H1 (cell line): ENCODE data around the gene LIMA1. TPM values are rescaled to one million over a fixed set of nuclear protein-coding genes. Genes with fewer than 3 reads are reported as not detected.

Experiments used
- CTCF ChIA-PET: fragments of 300-600 bp; sonication (Branson Sonifier 250); formaldehyde crosslinking; loops from one replicate; lab custom pipeline; 2021; ENCODE audit not compliant: partially characterized antibody; lab: Charles Lee
- POLR2A ChIA-PET: fragments of 300-600 bp; sonication (Branson Sonifier 250); formaldehyde crosslinking; loops from one replicate; lab custom pipeline; 2021; ENCODE audit warnings: inconsistent platforms; ENCODE audit not compliant: partially characterized antibody; lab: Charles Lee
- DNase-seq, 2 experiments: peaks; one replicate each; pipeline versions ENCODE4 v3.0.0 to v3.0.0-alpha.2; 2010 to 2022; ENCODE audit warnings: low spot score in 2 of 2, low read depth in 1 of 2, mixed read lengths in 1 of 2
- FAIRE-seq: peaks from 2 replicates; lab custom pipeline; 2011; peaks lifted over from hg19 to GRCh38; lab: Jason Lieb, UNC
- H2AFZ ChIP-seq: 2 replicates; pipeline ENCODE4 v1.8.1; 2012; ENCODE audit warnings: low read length, inconsistent platforms
- H2AK5ac ChIP-seq: 2 replicates; pipeline ENCODE4 v1.6.1; 2013; ENCODE audit warnings: low read depth, low read length
- H2BK120ac ChIP-seq: replicated peaks from 2 replicates; pipeline ENCODE3; 2013; ENCODE audit warnings: low read depth, low read length, inconsistent platforms
- H2BK12ac ChIP-seq: 2 replicates; pipeline ENCODE4 v1.6.1; 2013; ENCODE audit warnings: low read depth, low read length
- H2BK15ac ChIP-seq: 2 replicates; pipeline ENCODE4 v1.6.1; 2013; ENCODE audit warnings: low read length
- H2BK20ac ChIP-seq: 2 replicates; pipeline ENCODE4 v1.6.1; 2013; ENCODE audit warnings: low read length
- H2BK5ac ChIP-seq: 2 replicates; pipeline ENCODE4 v1.6.1; 2013; ENCODE audit warnings: low read depth, low read length
- H3K14ac ChIP-seq: 2 replicates; pipeline ENCODE4 v1.6.1; 2013; ENCODE audit warnings: inconsistent platforms; ENCODE audit not compliant: insufficient read length
- H3K18ac ChIP-seq: 2 replicates; pipeline ENCODE4 v1.6.1; 2013; ENCODE audit warnings: low read length; ENCODE audit errors: extremely low read depth
- H3K23ac ChIP-seq: 2 replicates; pipeline ENCODE4 v1.6.1; 2013; ENCODE audit warnings: inconsistent platforms; ENCODE audit not compliant: insufficient read length
- H3K23me2 ChIP-seq: 2 replicates; pipeline ENCODE4 v1.6.1; 2013; ENCODE audit warnings: low read depth, low read length
- H3K27ac ChIP-seq: 2 replicates; pipeline ENCODE4 v1.6.1; 2011; ENCODE audit warnings: low read depth, low read length, inconsistent platforms
- H3K27me3 ChIP-seq, 4 experiments: replicated peaks in 1 of 4; 1 replicate in 1 of 4; 2 replicates in 3 of 4; pipeline versions ENCODE4 v1.6.1 to v1.8.1; 2011 to 2013; ENCODE audit warnings: low read length in 3 of 4, mild to moderate bottlenecking in 3 of 4, inconsistent platforms in 2 of 4, mixed read lengths in 2 of 4, moderate library complexity in 1 of 4; ENCODE audit not compliant: control insufficient read depth in 3 of 4, insufficient read depth in 3 of 4; ENCODE audit errors: extremely low read depth in 1 of 4
- H3K36me3 ChIP-seq, 4 experiments: 2 replicates each; pipeline versions ENCODE4 v1.6.1 to v1.8.1; 2011 to 2013; ENCODE audit warnings: mild to moderate bottlenecking in 4 of 4, low read length in 3 of 4, moderate library complexity in 2 of 4, control low read depth in 1 of 4, inconsistent platforms in 1 of 4; ENCODE audit not compliant: insufficient read depth in 4 of 4, control insufficient read depth in 2 of 4
- H3K4ac ChIP-seq: replicated peaks from 2 replicates; pipeline ENCODE3; 2013; ENCODE audit warnings: low read length, low read depth, mixed read lengths, inconsistent platforms; ENCODE audit not compliant: insufficient read length
- H3K4me1 ChIP-seq, 4 experiments: replicated peaks in 1 of 4; 1 replicate in 1 of 4; 2 replicates in 3 of 4; pipeline versions ENCODE4 v1.6.1 to v1.8.1; 2011 to 2013; ENCODE audit warnings: low read length in 3 of 4, inconsistent platforms in 2 of 4, mixed read lengths in 1 of 4; ENCODE audit not compliant: insufficient read depth in 4 of 4, control insufficient read depth in 3 of 4
- H3K4me2 ChIP-seq, 2 experiments: 2 replicates each; pipeline versions ENCODE4 v1.6.1 to v1.8.1; 2011 to 2013; ENCODE audit warnings: low read depth in 2 of 2, low read length in 2 of 2, control low read depth in 1 of 2, inconsistent platforms in 1 of 2, mild to moderate bottlenecking in 1 of 2; ENCODE audit not compliant: insufficient read depth in 1 of 2
- H3K4me3 ChIP-seq, 4 experiments: fragments of 200-600, 300-600 bp in 1 of 4; sonication (generic), shearing (Covaris generic), sonication (Bioruptor Twin) in 1 of 4; 2 replicates each; pipeline versions ENCODE4 v1.5.1 to v1.8.1; 2011 to 2016; ENCODE audit warnings: low read length in 4 of 4, low read depth in 3 of 4, control low read depth in 2 of 4, inconsistent platforms in 2 of 4, mild to moderate bottlenecking in 2 of 4, mixed read lengths in 1 of 4, moderate library complexity in 1 of 4; ENCODE audit not compliant: insufficient read depth in 2 of 4; ENCODE audit errors: extremely low read depth in 1 of 4
- H3K56ac ChIP-seq: replicated peaks from 2 replicates; pipeline ENCODE3; 2013; ENCODE audit warnings: low read depth, mild to moderate bottlenecking, mixed read lengths, low read length, inconsistent platforms; ENCODE audit not compliant: insufficient read length
- H3K79me1 ChIP-seq: 2 replicates; pipeline ENCODE4 v1.6.1; 2013; ENCODE audit warnings: low read depth, low read length, control low read depth
- H3K79me2 ChIP-seq, 2 experiments: 2 replicates each; pipeline versions ENCODE4 v1.6.1 to v1.8.1; 2012 to 2013; ENCODE audit warnings: low read length in 2 of 2, mild to moderate bottlenecking in 2 of 2, inconsistent platforms in 1 of 2; ENCODE audit not compliant: insufficient read depth in 2 of 2, control insufficient read depth in 1 of 2
- H3K9ac ChIP-seq, 4 experiments: replicated peaks in 1 of 4; 1 replicate in 1 of 4; 2 replicates in 3 of 4; pipeline versions ENCODE4 v1.6.1 to v1.8.1; 2011 to 2013; ENCODE audit warnings: low read depth in 3 of 4, low read length in 3 of 4, control low read depth in 2 of 4, mild to moderate bottlenecking in 2 of 4, moderate library complexity in 2 of 4, inconsistent platforms in 1 of 4; ENCODE audit errors: extremely low read depth in 1 of 4
- H3K9me3 ChIP-seq, 2 experiments: 2 replicates each; pipeline versions ENCODE4 v1.6.1 to v1.8.1; 2012 to 2013; ENCODE audit warnings: mild to moderate bottlenecking in 2 of 2, moderate library complexity in 2 of 2, control low read depth in 1 of 2, inconsistent platforms in 1 of 2, low read depth in 1 of 2, low read length in 1 of 2, mixed read lengths in 1 of 2; ENCODE audit not compliant: insufficient read depth in 2 of 2
- H4K20me1 ChIP-seq, 2 experiments: replicated peaks in 1 of 2; 2 replicates each; pipeline versions ENCODE3 to v1.8.1; 2011 to 2013; ENCODE audit warnings: inconsistent platforms in 2 of 2, low read length in 2 of 2, mild to moderate bottlenecking in 1 of 2; ENCODE audit not compliant: insufficient read depth in 2 of 2, control insufficient read depth in 1 of 2
- H4K5ac ChIP-seq: 2 replicates; pipeline ENCODE4 v1.6.1; 2013; ENCODE audit warnings: low read length, low read depth, mixed read lengths, inconsistent platforms; ENCODE audit not compliant: insufficient read length
- H4K8ac ChIP-seq: 2 replicates; pipeline ENCODE4 v1.8.0; 2013; ENCODE audit warnings: mild to moderate bottlenecking, moderate library complexity, low read length, inconsistent platforms; ENCODE audit not compliant: insufficient read depth; ENCODE audit errors: extremely low read depth
- H4K91ac ChIP-seq: replicated peaks from 2 replicates; pipeline ENCODE3; 2013; ENCODE audit warnings: low read length, mixed read lengths, inconsistent platforms; ENCODE audit not compliant: insufficient read length
- BACH1 ChIP-seq: IDR thresholded peaks from 2 replicates; pipeline ENCODE4 v1.6.1; 2012; ENCODE audit warnings: low read length, improper control_type of control experiment
- CBX8 ChIP-seq: fragments of 300-800, 300-1000 bp; sonication (generic); IDR thresholded peaks from 2 replicates; pipeline ENCODE4 v1.7.1; 2016; ENCODE audit warnings: low read depth, low read length, borderline replicate concordance
- CHD1 ChIP-seq: IDR thresholded peaks from 2 replicates; pipeline ENCODE4 v1.6.1; 2012; ENCODE audit warnings: low read depth, low read length, improper control_type of control experiment
- EP300 ChIP-seq, 2 experiments: IDR thresholded peaks; 1 replicate in 1 of 2; 2 replicates in 1 of 2; pipeline ENCODE4 v1.6.1; 2011 to 2012; ENCODE audit warnings: low read depth in 2 of 2, low read length in 2 of 2, mild to moderate bottlenecking in 2 of 2, borderline replicate concordance in 1 of 2, inconsistent platforms in 1 of 2, moderate library complexity in 1 of 2
- GTF2F1 ChIP-seq: IDR thresholded peaks from 2 replicates; pipeline ENCODE4 v1.6.1; 2012; ENCODE audit warnings: low read depth, low read length, improper control_type of control experiment, borderline replicate concordance
- KDM4A ChIP-seq: IDR thresholded peaks from one replicate; pipeline ENCODE4 v1.7.1; 2012; ENCODE audit warnings: low read depth, mild to moderate bottlenecking, moderate library complexity, low read length, inconsistent platforms; ENCODE audit not compliant: severe bottlenecking
- MAX ChIP-seq: IDR thresholded peaks from 2 replicates; pipeline ENCODE4 v1.6.1; 2012; ENCODE audit warnings: inconsistent platforms
- POLR2AphosphoS5 ChIP-seq: IDR thresholded peaks from 2 replicates; pipeline ENCODE4 v1.6.1; 2011; ENCODE audit warnings: low read depth, low read length
- RBBP5 ChIP-seq: IDR thresholded peaks from 2 replicates; pipeline ENCODE4 v1.7.1; 2012; ENCODE audit warnings: low read depth, mild to moderate bottlenecking, inconsistent platforms, low read length, moderate library complexity, borderline replicate concordance
- RFX5 ChIP-seq: IDR thresholded peaks from 2 replicates; pipeline ENCODE4 v1.6.1; 2011; ENCODE audit warnings: low read depth, low read length, improper control_type of control experiment, borderline replicate concordance
- SIRT6 ChIP-seq: IDR thresholded peaks from one replicate; pipeline ENCODE4 v1.7.1; 2012; ENCODE audit warnings: low read length, inconsistent platforms
- SP2 ChIP-seq: IDR thresholded peaks from 2 replicates; pipeline ENCODE4 v1.6.1; 2012; ENCODE audit warnings: mild to moderate bottlenecking, low read length, inconsistent platforms
- SRF ChIP-seq: IDR thresholded peaks from 2 replicates; pipeline ENCODE4 v1.6.1; 2011; ENCODE audit warnings: mild to moderate bottlenecking, low read depth, low read length, moderate library complexity
- TCF12 ChIP-seq: IDR thresholded peaks from 2 replicates; pipeline ENCODE4 v1.6.1; 2011; ENCODE audit warnings: low read depth, mild to moderate bottlenecking, low read length
- WGBS, 2 experiments: shearing (Covaris generic) in 1 of 2; methylation state at CpG; one replicate each; pipeline versions ENCODE4 v1.1.6 to v1.1.7; 2013 to 2015; ENCODE audit warnings: low lambda C conversion rate in 2 of 2, mixed read lengths in 2 of 2, inconsistent platforms in 1 of 2, low coverage in 1 of 2, missing lambda C conversion rate in 1 of 2; ENCODE audit not compliant: insufficient replicate concordance in 2 of 2, insufficient coverage in 1 of 2, insufficient read length in 1 of 2; ENCODE audit errors: extremely low coverage in 1 of 2, missing lambda C conversion rate in 1 of 2; 5-methylcytosine and 5-hydroxymethylcytosine counted together
- polyA plus RNA-seq, 7 experiments: library from polyadenylated mRNA; depleted of rRNA in 3 of 7; stranded (reverse) in 5 of 7; unstranded in 2 of 7; fragments of >200 nt in 5 of 7; fragments of 200-250 nt in 2 of 7; gene quantifications; 1 replicate in 5 of 7; 2 replicates in 1 of 7; 4 replicates in 1 of 7; pipeline versions ENCODE4 v1.2.1 to v1.2.3, GENCODE V29; 2011 to 2013; ENCODE audit warnings: missing spikeins in 2 of 7, mixed read lengths in 2 of 7
- total RNA-seq: library from RNA; stranded (reverse); fragmentation: NEBNext Ultra II Directional; extraction: Animal tissue kit (Norgen Biotek cat#: 25700); gene quantifications from 2 replicates; pipeline ENCODE4 v1.2.1, GENCODE V29; 2021

LIMA1 gene
- total and polyA plus RNA-seq, 2 of the 8 experiments (the other 6 are each of a cell fraction or from before 2014, with no cell fraction given), result 12.7 to 47.6 TPM

- Histone ChIP-seq H2BK20ac (no peak overlapping the region), H3K36me3 (peaks cover 0 to 6% (median 2%) of the 10 kb centered on the region in 4 experiments; a peak in 3 of 8 replicates), H4K20me1 (no peaks in the 10 kb centered on the region), H2AK5ac (no peak overlapping the region; the same call in 1 of the 2 replicates), H4K8ac (no peak overlapping the region), H3K4me1 (no peaks in the 10 kb centered on the region), H3K23me2 (no peaks in the 10 kb centered on the region), H2BK12ac (no peak overlapping the region), H3K9ac (no peak overlapping the region), H3K4me2 (no peak overlapping the region), H4K91ac (no peak overlapping the region), H3K18ac (no peak overlapping the region), H3K79me2 (no peaks in the 10 kb centered on the region), H3K23ac (no peak overlapping the region), H3K27ac (no peak overlapping the region), H2BK15ac (no peak overlapping the region), H3K79me1 (no peaks in the 10 kb centered on the region), H3K56ac (no peak overlapping the region), H3K14ac (no peak overlapping the region), H4K5ac (no peak overlapping the region), H2AFZ (no peak overlapping the region), H3K4me3 (no peak overlapping the region), H3K9me3 (no peaks in the 10 kb centered on the region), H2BK120ac (no peak overlapping the region), H2BK5ac (0 out of 2 replicates have a peak overlapping the region, but pooled peaks have one; percentile 12), H3K27me3 (no peaks in the 10 kb centered on the region), H3K4ac (no peak overlapping the region)
- 80% methylated on average over 4 of the region's 4 CpGs; no CpG with 5 or more reads in 1 of the 2 experiments for WGBS, 2 experiments
- ChIA-PET POLR2A (interaction anchor here (1.2 kb wide), 1 partner anchor 51 kb away, joined by 3 read pairs; no protein-coding TSS in a partner anchor), CTCF (interaction anchor here (0.9 to 1.2 kb wide), 2 partner anchors 104 to 246 kb away, joined by 3 read pairs; no protein-coding TSS in a partner anchor)
- FAIRE-seq, result no peak
- DNase-seq, result no peak
- no peak for TF ChIP-seq EP300 (IDR thresholded peaks at IDR 0.05; ENCODE audit: borderline replicate concordance in 1 of 2, low read depth in 2 of 2, low read length in 2 of 2)
- TF ChIP-seq CBX8, result no peak
- TF ChIP-seq POLR2AphosphoS5, result no peak
- no peak for TF ChIP-seq MAX
- no peak for TF ChIP-seq SP2
- no peak for TF ChIP-seq SIRT6
- TF ChIP-seq RFX5, result no peak
- TF ChIP-seq RBBP5, result no peak
- no peak for TF ChIP-seq GTF2F1
- TF ChIP-seq CHD1, result no peak
- TF ChIP-seq BACH1, result no peak
- no peak for TF ChIP-seq SRF
- TF ChIP-seq KDM4A, result no peak
- no peak for TF ChIP-seq TCF12
These were observed 95.0 kb downstream of the LIMA1 start for GRCh38 chr12:50188241-50188781.
